Endodermal cell (in vitro differentiated cells): Measurements from ENCODE around the gene DMRTC2. TPM values are rescaled to one million over a fixed set of nuclear protein-coding genes. Genes with fewer than 3 reads are reported as not detected.

Experiments
- DNase-seq: peaks from one replicate; pipeline ENCODE4 v3.0.0-alpha.2; 2017
- H3K27ac ChIP-seq: 2 replicates; pipeline ENCODE4 v1.5.1; 2013; ENCODE audit warnings: mild to moderate bottlenecking, low read depth, low read length, moderate library complexity
- H3K27me3 ChIP-seq: 2 replicates; pipeline ENCODE4 v1.6.1; 2013; ENCODE audit warnings: mild to moderate bottlenecking, low read length, moderate library complexity; ENCODE audit not compliant: insufficient read depth, control insufficient read depth, poor library complexity, severe bottlenecking
- H3K36me3 ChIP-seq: 2 replicates; pipeline ENCODE4 v1.7.0; 2013; ENCODE audit warnings: mild to moderate bottlenecking, low read length, moderate library complexity; ENCODE audit not compliant: control insufficient read depth, insufficient read depth
- H3K4me1 ChIP-seq: one replicate; pipeline ENCODE4 v1.7.0; 2013; ENCODE audit warnings: low read length; ENCODE audit not compliant: control insufficient read depth, insufficient read depth
- H3K4me3 ChIP-seq: 2 replicates; pipeline ENCODE4 v1.5.1; 2013; ENCODE audit warnings: mild to moderate bottlenecking, low read length, moderate library complexity
- H3K9ac ChIP-seq: 2 replicates; pipeline ENCODE4 v1.6.1; 2013; ENCODE audit warnings: mild to moderate bottlenecking, low read length, moderate library complexity; ENCODE audit not compliant: poor library complexity, severe bottlenecking; ENCODE audit errors: extremely low read depth
- H3K9me3 ChIP-seq: 2 replicates; pipeline ENCODE4 v1.6.1; 2013; ENCODE audit warnings: mild to moderate bottlenecking, low read length, moderate library complexity; ENCODE audit not compliant: control insufficient read depth
- H3K27ac Mint-ChIP-seq: 2 replicates; pipeline ENCODE4 v1.8.0; 2020; ENCODE audit warnings: mixed read lengths
- H3K27me3 Mint-ChIP-seq: 2 replicates; pipeline ENCODE4 v1.8.0; 2021; ENCODE audit warnings: mild to moderate bottlenecking, mixed read lengths; ENCODE audit not compliant: insufficient read depth
- H3K36me3 Mint-ChIP-seq: 2 replicates; pipeline ENCODE4 v1.8.0; 2020; ENCODE audit warnings: low read depth, mixed read lengths
- H3K4me1 Mint-ChIP-seq: 2 replicates; pipeline ENCODE4 v1.8.0; 2020; ENCODE audit warnings: mixed read lengths
- H3K4me3 Mint-ChIP-seq: 2 replicates; pipeline ENCODE4 v1.8.0; 2020; ENCODE audit warnings: mild to moderate bottlenecking, moderate library complexity, mixed read lengths
- H3K9me3 Mint-ChIP-seq: 2 replicates; pipeline ENCODE4 v1.8.0; 2020; ENCODE audit warnings: mild to moderate bottlenecking, mixed read lengths
- WGBS, 2 experiments: methylation state at CpG; one replicate each; pipeline versions ENCODE4 v1.1.5 to v1.1.7; 2013; ENCODE audit warnings: missing lambda C conversion rate in 2 of 2, mixed read lengths in 1 of 2; ENCODE audit not compliant: insufficient coverage in 1 of 2, insufficient read length in 1 of 2; 5-methylcytosine and 5-hydroxymethylcytosine counted together
- total RNA-seq, 2 donors: library from RNA; stranded (reverse); fragmentation: NEBNext Ultra II Directional in 1 of 2; extraction: Animal tissue kit (Norgen Biotek cat#: 25700) in 1 of 2; gene quantifications; 2 replicates in 1 of 2; 3 replicates in 1 of 2; pipeline ENCODE4 v1.2.1, GENCODE V29; 2021
- TF ChIP-seq, protein P1 (sequence below): fragments of 200-600 bp; sonication (generic); conservative IDR thresholded peaks from 2 replicates; pipeline ENCODE4 v1.5.0; 2021; ENCODE audit warnings: antibody characterized with exemption, mild to moderate bottlenecking

The DMRTC2 gene
- total RNA-seq, 2 donors from 2014 or later, result not detected

DNA sequence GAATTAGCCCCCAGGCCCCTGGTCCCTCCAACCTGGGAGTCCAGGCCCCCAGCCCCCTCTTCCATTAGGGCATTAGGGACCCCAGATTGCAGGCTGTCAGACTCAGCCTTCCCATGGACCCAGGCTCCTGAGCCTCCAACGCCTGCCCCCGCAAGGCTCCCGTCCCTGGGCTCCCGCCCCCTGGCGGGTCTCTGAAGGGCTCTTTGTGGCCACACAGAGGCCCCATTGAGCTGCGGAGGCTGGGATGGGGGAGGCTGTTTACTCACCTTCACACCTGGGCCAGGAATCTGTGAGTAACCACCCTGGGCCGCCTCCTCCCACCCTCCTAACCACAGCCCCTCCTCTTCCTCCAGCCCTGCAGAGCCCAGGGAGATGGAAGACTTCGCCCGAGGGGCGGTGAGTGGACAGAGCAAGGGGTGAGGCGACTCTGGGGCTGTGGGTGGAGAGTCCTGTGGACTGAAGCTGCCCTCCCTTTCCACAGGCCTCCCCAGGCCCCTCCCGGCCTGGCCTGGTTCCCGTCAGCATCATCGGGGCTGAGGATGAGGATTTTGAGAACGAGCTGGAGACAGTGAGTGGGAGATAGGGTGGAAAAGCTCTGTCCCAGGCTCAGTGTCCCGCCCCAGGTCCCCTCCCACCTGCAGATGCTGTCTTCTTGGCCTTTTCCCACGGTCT, 43.0 kb downstream of the DMRTC2 start:
- peak; percentile 97 for DNase-seq
- TF ChIP-seq, protein P1, sequence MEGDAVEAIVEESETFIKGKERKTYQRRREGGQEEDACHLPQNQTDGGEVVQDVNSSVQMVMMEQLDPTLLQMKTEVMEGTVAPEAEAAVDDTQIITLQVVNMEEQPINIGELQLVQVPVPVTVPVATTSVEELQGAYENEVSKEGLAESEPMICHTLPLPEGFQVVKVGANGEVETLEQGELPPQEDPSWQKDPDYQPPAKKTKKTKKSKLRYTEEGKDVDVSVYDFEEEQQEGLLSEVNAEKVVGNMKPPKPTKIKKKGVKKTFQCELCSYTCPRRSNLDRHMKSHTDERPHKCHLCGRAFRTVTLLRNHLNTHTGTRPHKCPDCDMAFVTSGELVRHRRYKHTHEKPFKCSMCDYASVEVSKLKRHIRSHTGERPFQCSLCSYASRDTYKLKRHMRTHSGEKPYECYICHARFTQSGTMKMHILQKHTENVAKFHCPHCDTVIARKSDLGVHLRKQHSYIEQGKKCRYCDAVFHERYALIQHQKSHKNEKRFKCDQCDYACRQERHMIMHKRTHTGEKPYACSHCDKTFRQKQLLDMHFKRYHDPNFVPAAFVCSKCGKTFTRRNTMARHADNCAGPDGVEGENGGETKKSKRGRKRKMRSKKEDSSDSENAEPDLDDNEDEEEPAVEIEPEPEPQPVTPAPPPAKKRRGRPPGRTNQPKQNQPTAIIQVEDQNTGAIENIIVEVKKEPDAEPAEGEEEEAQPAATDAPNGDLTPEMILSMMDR, result peak; percentile 75
- Mint-ChIP-seq H3K4me1 (peaks cover 24% of the 10 kb centered on the region), H3K27ac (peak overlapping the region; percentile 92), H3K36me3 (peaks cover 21% of the 10 kb centered on the region), H3K9me3 (no peaks in the 10 kb centered on the region), H3K4me3 (peak overlapping the region; percentile 46), H3K27me3 (no peaks in the 10 kb centered on the region)
- no peak overlapping the region for H3K27ac ChIP-seq
- no peaks in the 10 kb centered on the region for H3K9me3 ChIP-seq
- H3K4me1 ChIP-seq, result no peaks in the 10 kb centered on the region
- 27 to 33% methylated on average over 6 to 17 of the region's 17 CpGs for WGBS, 2 experiments
- no peaks in the 10 kb centered on the region for H3K27me3 ChIP-seq
- H3K4me3 ChIP-seq, result peak overlapping the region; percentile 65
- no peak overlapping the region for H3K9ac ChIP-seq
- H3K36me3 ChIP-seq, result peaks cover 18% of the 10 kb centered on the region

- Histone ChIP-seq H3K4me3 (no peak overlapping the region), H3K9me3 (no peaks in the 10 kb centered on the region), H3K27me3 (no peaks in the 10 kb centered on the region), H3K27ac (no peak overlapping the region), H3K4me1 (no peaks in the 10 kb centered on the region), H3K36me3 (peaks cover 18% of the 10 kb centered on the region), H3K9ac (no peak overlapping the region)
- DNase-seq, result no peak
- Mint-ChIP-seq H3K4me3 (no peak overlapping the region), H3K27ac (no peak overlapping the region), H3K36me3 (peaks cover 21% of the 10 kb centered on the region), H3K27me3 (no peaks in the 10 kb centered on the region), H3K9me3 (no peaks in the 10 kb centered on the region), H3K4me1 (peaks cover 20% of the 10 kb centered on the region)
- TF ChIP-seq, protein P1, result peak; percentile 39
- WGBS, 2 experiments, result 94 to 95% methylated on average over 12 of the region's 12 CpGs
These were observed 44.1 kb downstream of the DMRTC2 start for GRCh38 chr19:41888926-41889325.

- Histone ChIP-seq H3K36me3 (peaks cover 24% of the 10 kb centered on the region), H3K9ac (no peak overlapping the region), H3K9me3 (no peaks in the 10 kb centered on the region), H3K27me3 (no peaks in the 10 kb centered on the region), H3K4me3 (no peak overlapping the region), H3K4me1 (no peaks in the 10 kb centered on the region), H3K27ac (no peak overlapping the region)
- peaks cover 20% of the 10 kb centered on the region for H3K4me1 Mint-ChIP-seq
- TF ChIP-seq, protein P1, result no peak
- H3K36me3 Mint-ChIP-seq, result peaks cover 21% of the 10 kb centered on the region
- WGBS, 2 experiments, result 96 to 97% methylated on average over 8 of the region's 8 CpGs
- H3K27me3 Mint-ChIP-seq, result no peaks in the 10 kb centered on the region
- no peak for DNase-seq
- no peaks in the 10 kb centered on the region for H3K9me3 Mint-ChIP-seq
- H3K4me3 Mint-ChIP-seq, result no peak overlapping the region
- H3K27ac Mint-ChIP-seq, result no peak overlapping the region
These were observed 45.1 kb downstream of the DMRTC2 start for GRCh38 chr19:41889896-41890295.
